HEK293 (cell line): ENCODE results near the gene ADK.

Experiments used
- CTCF ChIA-PET: fragments of 350-600 bp; formaldehyde crosslinking; extraction: SDS; loops from one replicate; lab custom pipeline; 2021; ENCODE audit warnings: antibody characterized with exemption; lab: Yijun Ruan, JAX
- POLR2A ChIA-PET: fragments of 300-600 bp; formaldehyde crosslinking; extraction: SDS; loops from one replicate; lab custom pipeline; 2020; ENCODE audit warnings: antibody characterized with exemption, inconsistent platforms; lab: Yijun Ruan, JAX
- H3K27ac ChIP-seq: fragments of 200-500 bp; sonication (Bioruptor generic); 2 replicates; pipeline ENCODE4 v1.5.1; 2014; ENCODE audit warnings: low read depth, low read length, control low read depth, inconsistent platforms; ENCODE audit errors: extremely low read depth
- H3K36me3 ChIP-seq, 2 experiments: fragments of 200-500 bp in 1 of 2; sonication (Bioruptor generic) in 1 of 2; 1 replicate in 1 of 2; 2 replicates in 1 of 2; pipeline ENCODE4 v1.5.1; 2014 to 2017; ENCODE audit warnings: inconsistent platforms in 2 of 2, low read length in 2 of 2; ENCODE audit not compliant: control insufficient read depth in 2 of 2, insufficient read depth in 1 of 2
- H3K4me1 ChIP-seq: fragments of 200-500 bp; sonication (Bioruptor generic); 2 replicates; pipeline ENCODE4 v1.5.1; 2014; ENCODE audit warnings: mild to moderate bottlenecking, low read length, inconsistent platforms; ENCODE audit not compliant: control insufficient read depth, insufficient read depth
- H3K4me3 ChIP-seq: 2 replicates; pipeline ENCODE4 v1.5.1; 2011; ENCODE audit warnings: low read depth, mild to moderate bottlenecking, control low read depth, low read length, moderate library complexity
- H3K9me3 ChIP-seq: fragments of 200-500 bp; sonication (Bioruptor generic); 2 replicates; pipeline ENCODE4 v1.5.1; 2014; ENCODE audit warnings: low read depth, low read length, inconsistent platforms; ENCODE audit not compliant: control insufficient read depth, insufficient read depth
- BCL11A ChIP-seq: fragments of 450-650 bp; formaldehyde crosslinking; IDR thresholded peaks from 2 replicates; pipeline ENCODE4 v1.5.1; 2016; ENCODE audit warnings: low read depth, missing biosample characterization, missing genetic modification characterization
- FEZF1 ChIP-seq: fragments of 450-650 bp; formaldehyde crosslinking; IDR thresholded peaks from 2 replicates; pipeline ENCODE4 v1.5.1; 2016; ENCODE audit warnings: missing biosample characterization, missing genetic modification characterization
- GFI1B ChIP-seq: fragments of 450-650 bp; formaldehyde crosslinking; IDR thresholded peaks from 2 replicates; pipeline ENCODE4 v1.5.1; 2016; ENCODE audit warnings: missing biosample characterization, missing genetic modification characterization
- HIC1 ChIP-seq: fragments of 450-650 bp; formaldehyde crosslinking; IDR thresholded peaks from 2 replicates; pipeline ENCODE4 v1.5.1; 2016; ENCODE audit warnings: missing biosample characterization, missing genetic modification characterization
- OSR2 ChIP-seq: fragments of 450-650 bp; formaldehyde crosslinking; IDR thresholded peaks from 2 replicates; pipeline ENCODE4 v1.5.1; 2016; ENCODE audit warnings: missing biosample characterization, missing genetic modification characterization
- SP7 ChIP-seq: fragments of 450-650 bp; formaldehyde crosslinking; IDR thresholded peaks from 2 replicates; pipeline ENCODE4 v1.5.1; 2016; ENCODE audit warnings: missing biosample characterization, missing genetic modification characterization
- TRIM28 ChIP-seq: IDR thresholded peaks from 2 replicates; pipeline ENCODE4 v1.6.1; 2011; ENCODE audit warnings: low read length, control low read depth, borderline replicate concordance
- TSHZ1 ChIP-seq: fragments of 450-650 bp; formaldehyde crosslinking; IDR thresholded peaks from 2 replicates; pipeline ENCODE4 v1.5.1; 2016; ENCODE audit warnings: missing biosample characterization, missing genetic modification characterization, borderline replicate concordance
- YY2 ChIP-seq: fragments of 450-650 bp; formaldehyde crosslinking; IDR thresholded peaks from 2 replicates; pipeline ENCODE4 v1.5.1; 2016; ENCODE audit warnings: missing biosample characterization, missing genetic modification characterization
- ZBTB1 ChIP-seq: fragments of 450-650 bp; formaldehyde crosslinking; IDR thresholded peaks from 2 replicates; pipeline ENCODE4 v1.5.1; 2016; ENCODE audit warnings: missing biosample characterization, missing genetic modification characterization
- ZEB2 ChIP-seq: fragments of 450-650 bp; formaldehyde crosslinking; IDR thresholded peaks from 2 replicates; pipeline ENCODE4 v1.5.1; 2016; ENCODE audit warnings: missing biosample characterization, missing genetic modification characterization
- ZNF169 ChIP-seq: fragments of 450-650 bp; formaldehyde crosslinking; IDR thresholded peaks from 2 replicates; pipeline ENCODE4 v1.5.1; 2016; ENCODE audit warnings: missing biosample characterization, missing genetic modification characterization
- ZNF366 ChIP-seq: fragments of 450-650 bp; formaldehyde crosslinking; conservative IDR thresholded peaks from 2 replicates; pipeline ENCODE4 v1.5.1; 2016; ENCODE audit warnings: missing biosample characterization, missing genetic modification characterization
- ZNF558 ChIP-seq: fragments of 450-650 bp; formaldehyde crosslinking; IDR thresholded peaks from 2 replicates; pipeline ENCODE4 v1.5.1; 2016; ENCODE audit warnings: missing biosample characterization, missing genetic modification characterization
- ZNF629 ChIP-seq: fragments of 450-650 bp; formaldehyde crosslinking; IDR thresholded peaks from 2 replicates; pipeline ENCODE4 v1.5.1; 2017; ENCODE audit warnings: missing biosample characterization, missing genetic modification characterization
- ZNF776 ChIP-seq: fragments of 450-650 bp; formaldehyde crosslinking; IDR thresholded peaks from 2 replicates; pipeline ENCODE4 v1.5.0; 2017; ENCODE audit warnings: missing biosample characterization, missing genetic modification characterization, borderline replicate concordance
- ZNF777 ChIP-seq: fragments of 450-650 bp; formaldehyde crosslinking; IDR thresholded peaks from 2 replicates; pipeline ENCODE4 v1.5.1; 2017; ENCODE audit warnings: missing biosample characterization, missing genetic modification characterization, borderline replicate concordance
- ZNF792 ChIP-seq: fragments of 450-650 bp; formaldehyde crosslinking; IDR thresholded peaks from 2 replicates; pipeline ENCODE4 v1.5.1; 2016; ENCODE audit warnings: missing biosample characterization, missing genetic modification characterization
- ZNF843 ChIP-seq: fragments of 450-650 bp; formaldehyde crosslinking; IDR thresholded peaks from 2 replicates; pipeline ENCODE4 v1.5.1; 2016; ENCODE audit warnings: missing biosample characterization, missing genetic modification characterization
- TF ChIP-seq, protein P1 (sequence below): fragments of 450-650 bp; formaldehyde crosslinking; IDR thresholded peaks from 2 replicates; pipeline ENCODE4 v1.5.1; 2017; ENCODE audit warnings: missing biosample characterization, missing genetic modification characterization
- TF ChIP-seq, protein P2 (sequence below): fragments of 450-650 bp; formaldehyde crosslinking; IDR thresholded peaks from 2 replicates; pipeline ENCODE4; 2016; ENCODE audit warnings: missing biosample characterization, missing genetic modification characterization

Gene ADK

GRCh38 chr10:74502963-74503608, 352.1 kb downstream of the ADK start (continued):
- TF ChIP-seq BCL11A (tag by site-specific recombination) (0 out of 2 replicates have a peak, but pooled peaks have one; percentile 52), TSHZ1 (tag by site-specific recombination) (peak; percentile 73; the same call in 1 of the 2 replicates), ZNF843 (tag by site-specific recombination) (peak; percentile 51; the same call in 1 of the 2 replicates), ZEB2 (tag by site-specific recombination) (peak; percentile 58; the same call in 1 of the 2 replicates), SP7 (tag by site-specific recombination) (peak; percentile 96), FEZF1 (tag by site-specific recombination) (peak; percentile 26; the same call in 1 of the 2 replicates), ZNF776 (tag by site-specific recombination) (no peak), ZNF629 (peak; percentile 52), HIC1 (peak; percentile 71; the same call in 1 of the 2 replicates), ZBTB1 (tag by site-specific recombination) (peak; percentile 73; the same call in 1 of the 2 replicates), GFI1B (tag by site-specific recombination) (peak; percentile 58; the same call in 1 of the 2 replicates), ZNF366 (tag by site-specific recombination) (peak; percentile 47), OSR2 (tag by site-specific recombination) (peak; percentile 88)
- TF ChIP-seq, protein P1, sequence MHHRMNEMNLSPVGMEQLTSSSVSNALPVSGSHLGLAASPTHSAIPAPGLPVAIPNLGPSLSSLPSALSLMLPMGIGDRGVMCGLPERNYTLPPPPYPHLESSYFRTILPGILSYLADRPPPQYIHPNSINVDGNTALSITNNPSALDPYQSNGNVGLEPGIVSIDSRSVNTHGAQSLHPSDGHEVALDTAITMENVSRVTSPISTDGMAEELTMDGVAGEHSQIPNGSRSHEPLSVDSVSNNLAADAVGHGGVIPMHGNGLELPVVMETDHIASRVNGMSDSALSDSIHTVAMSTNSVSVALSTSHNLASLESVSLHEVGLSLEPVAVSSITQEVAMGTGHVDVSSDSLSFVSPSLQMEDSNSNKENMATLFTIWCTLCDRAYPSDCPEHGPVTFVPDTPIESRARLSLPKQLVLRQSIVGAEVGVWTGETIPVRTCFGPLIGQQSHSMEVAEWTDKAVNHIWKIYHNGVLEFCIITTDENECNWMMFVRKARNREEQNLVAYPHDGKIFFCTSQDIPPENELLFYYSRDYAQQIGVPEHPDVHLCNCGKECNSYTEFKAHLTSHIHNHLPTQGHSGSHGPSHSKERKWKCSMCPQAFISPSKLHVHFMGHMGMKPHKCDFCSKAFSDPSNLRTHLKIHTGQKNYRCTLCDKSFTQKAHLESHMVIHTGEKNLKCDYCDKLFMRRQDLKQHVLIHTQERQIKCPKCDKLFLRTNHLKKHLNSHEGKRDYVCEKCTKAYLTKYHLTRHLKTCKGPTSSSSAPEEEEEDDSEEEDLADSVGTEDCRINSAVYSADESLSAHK (tag by site-specific recombination), result peak; percentile 42; the same call in 1 of the 2 replicates

DNA sequence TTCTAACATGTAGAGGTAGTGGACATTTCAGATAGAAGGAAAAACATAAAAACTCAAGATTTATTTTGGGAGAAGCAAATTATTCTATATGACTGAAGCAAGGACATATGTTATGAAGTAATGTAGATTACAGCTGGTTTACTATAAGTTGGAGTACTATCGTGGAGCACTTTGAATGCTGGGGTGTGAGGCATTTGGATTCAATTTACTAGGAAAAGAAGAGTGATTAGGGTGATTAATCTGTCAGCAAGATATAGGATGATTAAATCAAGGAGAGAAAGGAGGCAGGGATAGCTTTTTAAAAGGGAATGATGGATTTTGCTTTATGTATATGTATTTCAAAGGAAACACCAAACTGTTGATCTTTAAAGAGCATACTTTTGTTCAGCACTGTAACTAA, 356.9 kb downstream of the ADK start:
- POLR2A ChIA-PET, result no interaction called here
- Histone ChIP-seq H3K4me1 (peaks cover 11% of the 10 kb centered on the region), H3K4me3 (no peak overlapping the region), H3K9me3 (no peaks in the 10 kb centered on the region), H3K27ac (no peak overlapping the region), H3K36me3 (no peaks in the 10 kb centered on the region; a peak in 1 of 3 replicates)
- CTCF ChIA-PET, result no interaction called here
- no peak for TF ChIP-seq ZNF777 (tag by site-specific recombination)
- no peak for TF ChIP-seq ZNF792 (tag by site-specific recombination)
- TF ChIP-seq ZNF558, result no peak
- no peak for TF ChIP-seq YY2 (tag by site-specific recombination)
- TF ChIP-seq TRIM28, result no peak
- TF ChIP-seq, protein P2, sequence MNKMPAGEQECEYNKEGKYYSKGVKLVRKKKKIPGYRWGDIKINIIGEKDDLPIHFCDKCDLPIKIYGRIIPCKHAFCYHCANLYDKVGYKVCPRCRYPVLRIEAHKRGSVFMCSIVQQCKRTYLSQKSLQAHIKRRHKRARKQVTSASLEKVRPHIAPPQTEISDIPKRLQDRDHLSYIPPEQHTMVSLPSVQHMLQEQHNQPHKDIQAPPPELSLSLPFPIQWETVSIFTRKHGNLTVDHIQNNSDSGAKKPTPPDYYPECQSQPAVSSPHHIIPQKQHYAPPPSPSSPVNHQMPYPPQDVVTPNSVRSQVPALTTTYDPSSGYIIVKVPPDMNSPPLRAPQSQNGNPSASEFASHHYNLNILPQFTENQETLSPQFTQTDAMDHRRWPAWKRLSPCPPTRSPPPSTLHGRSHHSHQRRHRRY (tag by site-specific recombination), result no peak
- no peak for TF ChIP-seq ZNF169 (tag by site-specific recombination)
